Osteoblast (primary cell): ENCODE measurements around the gene LAMC1. TPM values are rescaled to one million over a fixed set of nuclear protein-coding genes. Genes with fewer than 3 reads are reported as not detected.
"Not testable (repeated sequence)": the region's sequence is repeated elsewhere in the genome, so short reads cannot be mapped to it uniquely, and the experiment has no call there.

Source experiments
- DNase-seq: peaks from one replicate; pipeline ENCODE4 v3.0.0; 2011; ENCODE audit warnings: low spot score, mixed read lengths; ENCODE audit not compliant: insufficient read length; ENCODE audit errors: missing footprints
- H2AFZ ChIP-seq: 2 replicates; pipeline ENCODE4 v1.6.0; 2011; ENCODE audit warnings: mild to moderate bottlenecking, low read length
- H3K27ac ChIP-seq: 2 replicates; pipeline ENCODE4 v1.5.1; 2011; ENCODE audit warnings: mild to moderate bottlenecking, low read depth, low read length, moderate library complexity
- H3K27me3 ChIP-seq: 2 replicates; pipeline ENCODE4 v1.6.0; 2012; ENCODE audit warnings: mild to moderate bottlenecking, control low read depth, inconsistent platforms, low read length, moderate library complexity; ENCODE audit not compliant: insufficient read depth
- H3K36me3 ChIP-seq: 2 replicates; pipeline ENCODE4 v1.5.1; 2011; ENCODE audit warnings: mild to moderate bottlenecking, low read length, control low read depth, moderate library complexity; ENCODE audit not compliant: insufficient read depth
- H3K4me1 ChIP-seq: 2 replicates; pipeline ENCODE4 v1.5.1; 2011; ENCODE audit warnings: mild to moderate bottlenecking, low read length, control low read depth, moderate library complexity; ENCODE audit not compliant: insufficient read depth
- H3K4me2 ChIP-seq: 2 replicates; pipeline ENCODE4 v1.6.0; 2011; ENCODE audit warnings: mild to moderate bottlenecking, low read length; ENCODE audit not compliant: insufficient read depth
- H3K4me3 ChIP-seq: fragments of 200-600 bp; sonication (generic); 3 replicates; pipeline ENCODE4 v1.5.1; 2012; ENCODE audit warnings: mild to moderate bottlenecking, low read length, inconsistent platforms; ENCODE audit not compliant: insufficient read depth
- H3K79me2 ChIP-seq: 2 replicates; pipeline ENCODE4 v1.6.0; 2012; ENCODE audit warnings: mild to moderate bottlenecking, low read length, control low read depth, inconsistent platforms; ENCODE audit not compliant: insufficient read depth
- H3K9me3 ChIP-seq: 2 replicates; pipeline ENCODE4 v1.5.1; 2011; ENCODE audit warnings: low read depth, low read length, control low read depth
- H4K20me1 ChIP-seq: 2 replicates; pipeline ENCODE4 v1.6.0; 2012; ENCODE audit warnings: mild to moderate bottlenecking, low read length, control low read depth; ENCODE audit not compliant: insufficient read depth
- CTCF ChIP-seq: IDR thresholded peaks from 2 replicates; pipeline ENCODE4 v1.5.1; 2011; ENCODE audit warnings: mild to moderate bottlenecking, low read depth, low read length, moderate library complexity; ENCODE audit errors: extremely low read depth
- total RNA-seq: library from RNA; depleted of rRNA; stranded (reverse); fragments of >200 nt; gene quantifications from 2 replicates; pipeline ENCODE4 v1.2.3, GENCODE V29; 2012

Gene LAMC1
- total RNA-seq, 1 donor: 966 TPM

GRCh38 chr1:183149273-183149672 lies 126.1 kb downstream of the LAMC1 start:
- no peak overlapping the region for H3K4me3 ChIP-seq
- H3K36me3 ChIP-seq: peaks cover 7% of the 10 kb centered on the region
- TF ChIP-seq CTCF: no peak
- H2AFZ ChIP-seq: no peak overlapping the region
- no peaks in the 10 kb centered on the region for H3K9me3 ChIP-seq
- no peaks in the 10 kb centered on the region for H3K27me3 ChIP-seq
- no peak for DNase-seq
- no peaks in the 10 kb centered on the region for H4K20me1 ChIP-seq
- H3K27ac ChIP-seq: peak overlapping the region; percentile 74
- peak overlapping the region; percentile 62 for H3K4me2 ChIP-seq
- H3K79me2 ChIP-seq: no peaks in the 10 kb centered on the region
- H3K4me1 ChIP-seq: peaks cover 17% of the 10 kb centered on the region

- not testable (repeated sequence) for H3K27ac ChIP-seq, H3K9me3 ChIP-seq, H3K36me3 ChIP-seq, H2AFZ ChIP-seq, H4K20me1 ChIP-seq, H3K4me2 ChIP-seq, H3K79me2 ChIP-seq, H3K27me3 ChIP-seq, H3K4me3 ChIP-seq, DNase-seq
- H3K4me1 ChIP-seq: peaks cover 17% of the 10 kb centered on the region
Measured at GRCh38 chr1:183150032-183150431, 126.8 kb downstream of the LAMC1 start.

- no peaks in the 10 kb centered on the region for H3K36me3 ChIP-seq
- no peaks in the 10 kb centered on the region for H3K9me3 ChIP-seq
- no peak for DNase-seq
- H4K20me1 ChIP-seq: no peaks in the 10 kb centered on the region
- no peak overlapping the region for H3K4me2 ChIP-seq
- no peak for TF ChIP-seq CTCF
- H3K4me1 ChIP-seq: peaks cover 17% of the 10 kb centered on the region
- no peaks in the 10 kb centered on the region for H3K79me2 ChIP-seq
- H3K27ac ChIP-seq: no peak overlapping the region
- H3K27me3 ChIP-seq: no peaks in the 10 kb centered on the region
- H2AFZ ChIP-seq: no peak overlapping the region
- H3K4me3 ChIP-seq: no peak overlapping the region
Measured at GRCh38 chr1:183150445-183150844, 127.2 kb downstream of the LAMC1 start.

GRCh38 chr1:183152180-183152579 lies 129.0 kb downstream of the LAMC1 start:
- DNase-seq: no peak
- TF ChIP-seq CTCF: no peak
- H4K20me1 ChIP-seq: no peaks in the 10 kb centered on the region
- no peak overlapping the region for H2AFZ ChIP-seq
- no peak overlapping the region for H3K4me3 ChIP-seq
- no peak overlapping the region for H3K27ac ChIP-seq
- no peaks in the 10 kb centered on the region for H3K36me3 ChIP-seq
- H3K4me2 ChIP-seq: no peak overlapping the region
- H3K79me2 ChIP-seq: no peaks in the 10 kb centered on the region
- no peaks in the 10 kb centered on the region for H3K27me3 ChIP-seq
- H3K4me1 ChIP-seq: peaks cover 21% of the 10 kb centered on the region
- no peaks in the 10 kb centered on the region for H3K9me3 ChIP-seq
